Measurements from ENCODE around the gene TEKT3. TPM values are rescaled to one million over a fixed set of nuclear protein-coding genes. Genes with fewer than 3 reads are reported as not detected.

Gene TEKT3
- total and polyA plus RNA-seq, 9 of the 15 experiments (the other 6 are each of a cell fraction or from before 2014, with no cell fraction given): not detected

GRCh38 chr17:15268461-15268860, 72.9 kb downstream of the TEKT3 start (continued):
- TF ChIP-seq SMC3 (conservative IDR thresholded peaks at IDR 0.05; ENCODE audit: insufficient read depth, low read depth, low read length): no peak
- TF ChIP-seq NR4A1 (CRISPR knock-in tag; IDR thresholded peaks at IDR 0.05): no peak
- no peak for TF ChIP-seq NR4A1 (tag; IDR thresholded peaks at IDR 0.05)
- TF ChIP-seq BRF1 (IDR thresholded peaks at IDR 0.05; ENCODE audit: borderline replicate concordance, extremely low read depth, insufficient read length): no peak

- WGBS (ENCODE audit: insufficient coverage, low coverage, missing lambda C conversion rate): 20% methylated on average over 3 of the region's 3 CpGs
- BruUV-seq (replicated peaks): no TSS peak
Observed at GRCh38 chr17:15267996-15268395, 73.4 kb downstream of the TEKT3 start.

More at GRCh38 chr17:15267996-15268395, 73.4 kb downstream of the TEKT3 start:
- in situ Hi-C loops (cut with MboI): loop anchor here (25.0 kb wide), 1 partner anchor 694 kb away; no protein-coding TSS in a partner anchor
- Histone ChIP-seq H3K9me1 (ENCODE audit: control insufficient read depth, insufficient read depth, low read length) (no peaks in the 10 kb centered on the region), H3K36me3 (ENCODE audit: control insufficient read depth, insufficient read depth, low read length) (no peaks in the 10 kb centered on the region), H3K4me1 (replicated peaks in 1 of 2; ENCODE audit: control insufficient read depth in 2 of 2, insufficient read depth in 2 of 2, low read length in 2 of 2) (peaks cover 5 to 10% of the 10 kb centered on the region in 2 experiments), H4K20me1 (replicated peaks; ENCODE audit: control insufficient read depth, insufficient read depth, low read length) (no peaks in the 10 kb centered on the region), H2AFZ (ENCODE audit: low read depth, low read length) (no peak overlapping the region), H3K79me2 (ENCODE audit: control insufficient read depth, insufficient read depth, low read length) (no peaks in the 10 kb centered on the region), H3K9me3 (replicated peaks; ENCODE audit: control insufficient read depth, insufficient read depth, low read depth, low read length) (no peaks in the 10 kb centered on the region), H3K27me3 (ENCODE audit: control insufficient read depth in 2 of 2, insufficient read depth in 2 of 2, low read length in 2 of 2) (peaks cover 0 to 24% of the 10 kb centered on the region in 2 experiments; a peak in 2 of 5 replicates), H3K4me3 (no peak overlapping the region), H3K9ac (ENCODE audit: insufficient read depth in 1 of 2, low read depth in 2 of 2, low read length in 2 of 2) (no peak overlapping the region), H3K4me2 (ENCODE audit: insufficient read depth, low read length) (no peak overlapping the region), H3K27ac (ENCODE audit: extremely low read depth, low read depth, low read length) (no peak overlapping the region)
- ChIA-PET POLR2A (no interaction called here), CTCF (ENCODE audit: low intra/inter-chr PET ratio) (no interaction called here)
- no peak for DNase-seq (ENCODE audit: extremely low read depth in 1 of 4, low spot score in 3 of 4)
- intact Hi-C loops (cut with micrococcal nuclease): no loop called here
- no peak for TF ChIP-seq CEBPZ (IDR thresholded peaks at IDR 0.05; ENCODE audit: borderline replicate concordance, low read depth, low read length)
- TF ChIP-seq HMGN3 (IDR thresholded peaks at IDR 0.05; ENCODE audit: borderline replicate concordance, extremely low read depth, insufficient read length, low read depth, low read length): no peak
- FAIRE-seq: no peak
- ATAC-seq: no peak

All from K562 (cell line).